ENCODE measurements around the gene PLEKHG5. TPM values are rescaled to one million over a fixed set of nuclear protein-coding genes. Genes with fewer than 3 reads are reported as not detected.

The PLEKHG5 gene
- total RNA-seq, 4 donors from 2014 or later = 2.6 to 23.7 (median 8.2) TPM

- Histone ChIP-seq H3K4me1 (peaks cover 0 to 8% of the 10 kb centered on the region in 2 donors), H3K4me3 (no peak overlapping the region), H3K9me3 (no peaks in the 10 kb centered on the region), H3K27me3 (no peaks in the 10 kb centered on the region), H3K36me3 (no peaks in the 10 kb centered on the region), H3K27ac (no peak overlapping the region)
- TF ChIP-seq CTCF (IDR thresholded peaks at IDR 0.05) (no peak), POLR2A (IDR thresholded peaks at IDR 0.05) (no peak)
- intact Hi-C loops (cut with DNase I; ENCODE audit: low total_unique reads) = no loop called here
- no peak for DNase-seq
These were observed 12.6 kb upstream of the PLEKHG5 start for GRCh38 chr1:6503884-6504602.

- no peaks in the 10 kb centered on the region for H3K27me3 ChIP-seq
- intact Hi-C loops (cut with DNase I; ENCODE audit: low total_unique reads) = no loop called here
- H3K9me3 ChIP-seq = no peaks in the 10 kb centered on the region
- H3K4me3 ChIP-seq = no peak overlapping the region
- peak; percentile 42 for DNase-seq
- no peak for TF ChIP-seq CTCF (IDR thresholded peaks at IDR 0.05)
- no peak for TF ChIP-seq POLR2A (IDR thresholded peaks at IDR 0.05)
- peaks cover 0 to 13% of the 10 kb centered on the region in 2 donors for H3K4me1 ChIP-seq
- H3K27ac ChIP-seq = no peak overlapping the region
- no peaks in the 10 kb centered on the region for H3K36me3 ChIP-seq
These were observed 10.8 kb upstream of the PLEKHG5 start for GRCh38 chr1:6502000-6502891.

GRCh38 chr1:6501279-6501813, 9.9 kb upstream of the PLEKHG5 start:
- no peaks in the 10 kb centered on the region for H3K27me3 ChIP-seq
- TF ChIP-seq POLR2A (IDR thresholded peaks at IDR 0.05) = no peak
- TF ChIP-seq CTCF (IDR thresholded peaks at IDR 0.05) = no peak
- no peaks in the 10 kb centered on the region for H3K9me3 ChIP-seq
- intact Hi-C loops (cut with DNase I; ENCODE audit: low total_unique reads) = no loop called here
- H3K4me3 ChIP-seq = no peak overlapping the region
- H3K4me1 ChIP-seq = peaks cover 0 to 13% of the 10 kb centered on the region in 2 donors
- H3K27ac ChIP-seq = no peak overlapping the region
- no peaks in the 10 kb centered on the region for H3K36me3 ChIP-seq
- DNase-seq = no peak

- no peaks in the 10 kb centered on the region for H3K9me3 ChIP-seq
- H3K4me3 ChIP-seq = no peak overlapping the region
- TF ChIP-seq POLR2A (IDR thresholded peaks at IDR 0.05) = no peak
- no peak for TF ChIP-seq CTCF (IDR thresholded peaks at IDR 0.05)
- DNase-seq = no peak
- intact Hi-C loops (cut with DNase I; ENCODE audit: low total_unique reads) = no loop called here
- H3K27me3 ChIP-seq = no peaks in the 10 kb centered on the region
- H3K36me3 ChIP-seq = no peaks in the 10 kb centered on the region
- H3K4me1 ChIP-seq = peaks cover 0 to 13% of the 10 kb centered on the region in 2 donors
- no peak overlapping the region for H3K27ac ChIP-seq
These were observed 9.2 kb upstream of the PLEKHG5 start for GRCh38 chr1:6500544-6501278.

Data from uterus (tissue), 4 donors.